LNCaP clone FGC (cell line): ENCODE results near the gene GSTO1.

Source experiments
- DNase-seq: peaks from one replicate; pipeline ENCODE4 v3.0.0-alpha.2; 2011; ENCODE audit warnings: low read depth
- H3K4me3 ChIP-seq: 2 replicates; pipeline ENCODE4 v1.5.1; 2011; ENCODE audit warnings: mild to moderate bottlenecking, low read depth, low read length, control low read depth
- CTCF ChIP-seq: IDR thresholded peaks from 2 replicates; pipeline ENCODE4 v1.5.1; 2012; ENCODE audit warnings: mild to moderate bottlenecking; ENCODE audit not compliant: control insufficient read depth, insufficient read depth; ENCODE audit errors: extremely low read depth

Gene GSTO1

DNA sequence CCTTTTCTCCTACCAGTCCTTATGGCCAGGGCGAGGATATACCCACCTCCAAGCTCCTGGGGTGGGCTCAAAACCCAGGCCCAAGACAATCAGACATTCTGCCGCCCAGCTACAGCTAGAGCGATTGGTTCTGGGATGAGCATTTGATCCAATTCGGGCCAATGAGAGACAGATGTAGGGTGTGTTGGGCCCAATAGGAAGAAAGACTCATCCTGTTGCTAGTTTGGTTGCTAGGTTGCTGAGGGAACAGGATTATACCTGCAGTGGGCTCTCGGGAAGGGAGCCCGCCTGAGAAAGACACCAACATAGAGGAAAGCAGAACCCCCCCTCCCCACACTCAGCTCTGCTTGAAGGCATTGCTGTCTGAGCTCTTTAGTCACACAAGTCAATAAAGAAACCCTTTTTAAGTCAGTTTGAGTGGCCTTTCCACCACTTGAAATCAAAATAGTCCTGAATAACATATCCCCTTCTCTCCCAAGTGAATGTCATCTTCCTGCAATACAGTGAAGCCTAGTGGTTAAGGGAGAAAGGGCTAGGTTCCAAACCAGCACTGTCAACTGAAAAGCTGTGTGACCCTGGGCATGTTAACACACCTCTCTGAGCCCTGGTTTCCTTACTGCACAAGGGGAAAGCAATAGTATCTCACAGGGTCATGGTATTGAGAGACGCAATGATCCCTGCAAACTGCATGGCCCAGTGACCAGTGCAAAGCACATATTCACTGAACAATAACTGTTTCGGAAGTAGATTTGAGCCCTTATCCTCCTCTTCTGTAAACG, 61.8 kb downstream of the GSTO1 start:
- DNase-seq, result no peak
- no peak for TF ChIP-seq CTCF
- H3K4me3 ChIP-seq, result no peak overlapping the region
